Measurements from ENCODE around the gene CBX4. TPM values are rescaled to one million over a fixed set of nuclear protein-coding genes. Genes with fewer than 3 reads are reported as not detected.

The CBX4 gene
- total and polyA plus RNA-seq, 2 of the 13 experiments (the other 11 are each of a cell fraction or from before 2014, with no cell fraction given): 25.8 to 50.8 TPM

GRCh38 chr17:79810130-79811010 is 28.9 kb downstream of the CBX4 start (continued):
- TF ChIP-seq, protein P1, sequence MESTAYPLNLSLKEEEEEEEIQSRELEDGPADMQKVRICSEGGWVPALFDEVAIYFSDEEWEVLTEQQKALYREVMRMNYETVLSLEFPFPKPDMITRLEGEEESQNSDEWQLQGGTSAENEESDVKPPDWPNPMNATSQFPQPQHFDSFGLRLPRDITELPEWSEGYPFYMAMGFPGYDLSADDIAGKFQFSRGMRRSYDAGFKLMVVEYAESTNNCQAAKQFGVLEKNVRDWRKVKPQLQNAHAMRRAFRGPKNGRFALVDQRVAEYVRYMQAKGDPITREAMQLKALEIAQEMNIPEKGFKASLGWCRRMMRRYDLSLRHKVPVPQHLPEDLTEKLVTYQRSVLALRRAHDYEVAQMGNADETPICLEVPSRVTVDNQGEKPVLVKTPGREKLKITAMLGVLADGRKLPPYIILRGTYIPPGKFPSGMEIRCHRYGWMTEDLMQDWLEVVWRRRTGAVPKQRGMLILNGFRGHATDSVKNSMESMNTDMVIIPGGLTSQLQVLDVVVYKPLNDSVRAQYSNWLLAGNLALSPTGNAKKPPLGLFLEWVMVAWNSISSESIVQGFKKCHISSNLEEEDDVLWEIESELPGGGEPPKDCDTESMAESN (CRISPR knock-in tag; conservative IDR thresholded peaks at IDR 0.05): no peak
- no peak for TF ChIP-seq ZC3H13 (CRISPR knock-in tag; IDR thresholded peaks at IDR 0.05)
- no peak for TF ChIP-seq ZNF619 (CRISPR knock-in tag; IDR thresholded peaks at IDR 0.05)
- TF ChIP-seq NFYB (CRISPR knock-in tag; IDR thresholded peaks at IDR 0.05): peak; percentile 75
- TF ChIP-seq, protein P2, sequence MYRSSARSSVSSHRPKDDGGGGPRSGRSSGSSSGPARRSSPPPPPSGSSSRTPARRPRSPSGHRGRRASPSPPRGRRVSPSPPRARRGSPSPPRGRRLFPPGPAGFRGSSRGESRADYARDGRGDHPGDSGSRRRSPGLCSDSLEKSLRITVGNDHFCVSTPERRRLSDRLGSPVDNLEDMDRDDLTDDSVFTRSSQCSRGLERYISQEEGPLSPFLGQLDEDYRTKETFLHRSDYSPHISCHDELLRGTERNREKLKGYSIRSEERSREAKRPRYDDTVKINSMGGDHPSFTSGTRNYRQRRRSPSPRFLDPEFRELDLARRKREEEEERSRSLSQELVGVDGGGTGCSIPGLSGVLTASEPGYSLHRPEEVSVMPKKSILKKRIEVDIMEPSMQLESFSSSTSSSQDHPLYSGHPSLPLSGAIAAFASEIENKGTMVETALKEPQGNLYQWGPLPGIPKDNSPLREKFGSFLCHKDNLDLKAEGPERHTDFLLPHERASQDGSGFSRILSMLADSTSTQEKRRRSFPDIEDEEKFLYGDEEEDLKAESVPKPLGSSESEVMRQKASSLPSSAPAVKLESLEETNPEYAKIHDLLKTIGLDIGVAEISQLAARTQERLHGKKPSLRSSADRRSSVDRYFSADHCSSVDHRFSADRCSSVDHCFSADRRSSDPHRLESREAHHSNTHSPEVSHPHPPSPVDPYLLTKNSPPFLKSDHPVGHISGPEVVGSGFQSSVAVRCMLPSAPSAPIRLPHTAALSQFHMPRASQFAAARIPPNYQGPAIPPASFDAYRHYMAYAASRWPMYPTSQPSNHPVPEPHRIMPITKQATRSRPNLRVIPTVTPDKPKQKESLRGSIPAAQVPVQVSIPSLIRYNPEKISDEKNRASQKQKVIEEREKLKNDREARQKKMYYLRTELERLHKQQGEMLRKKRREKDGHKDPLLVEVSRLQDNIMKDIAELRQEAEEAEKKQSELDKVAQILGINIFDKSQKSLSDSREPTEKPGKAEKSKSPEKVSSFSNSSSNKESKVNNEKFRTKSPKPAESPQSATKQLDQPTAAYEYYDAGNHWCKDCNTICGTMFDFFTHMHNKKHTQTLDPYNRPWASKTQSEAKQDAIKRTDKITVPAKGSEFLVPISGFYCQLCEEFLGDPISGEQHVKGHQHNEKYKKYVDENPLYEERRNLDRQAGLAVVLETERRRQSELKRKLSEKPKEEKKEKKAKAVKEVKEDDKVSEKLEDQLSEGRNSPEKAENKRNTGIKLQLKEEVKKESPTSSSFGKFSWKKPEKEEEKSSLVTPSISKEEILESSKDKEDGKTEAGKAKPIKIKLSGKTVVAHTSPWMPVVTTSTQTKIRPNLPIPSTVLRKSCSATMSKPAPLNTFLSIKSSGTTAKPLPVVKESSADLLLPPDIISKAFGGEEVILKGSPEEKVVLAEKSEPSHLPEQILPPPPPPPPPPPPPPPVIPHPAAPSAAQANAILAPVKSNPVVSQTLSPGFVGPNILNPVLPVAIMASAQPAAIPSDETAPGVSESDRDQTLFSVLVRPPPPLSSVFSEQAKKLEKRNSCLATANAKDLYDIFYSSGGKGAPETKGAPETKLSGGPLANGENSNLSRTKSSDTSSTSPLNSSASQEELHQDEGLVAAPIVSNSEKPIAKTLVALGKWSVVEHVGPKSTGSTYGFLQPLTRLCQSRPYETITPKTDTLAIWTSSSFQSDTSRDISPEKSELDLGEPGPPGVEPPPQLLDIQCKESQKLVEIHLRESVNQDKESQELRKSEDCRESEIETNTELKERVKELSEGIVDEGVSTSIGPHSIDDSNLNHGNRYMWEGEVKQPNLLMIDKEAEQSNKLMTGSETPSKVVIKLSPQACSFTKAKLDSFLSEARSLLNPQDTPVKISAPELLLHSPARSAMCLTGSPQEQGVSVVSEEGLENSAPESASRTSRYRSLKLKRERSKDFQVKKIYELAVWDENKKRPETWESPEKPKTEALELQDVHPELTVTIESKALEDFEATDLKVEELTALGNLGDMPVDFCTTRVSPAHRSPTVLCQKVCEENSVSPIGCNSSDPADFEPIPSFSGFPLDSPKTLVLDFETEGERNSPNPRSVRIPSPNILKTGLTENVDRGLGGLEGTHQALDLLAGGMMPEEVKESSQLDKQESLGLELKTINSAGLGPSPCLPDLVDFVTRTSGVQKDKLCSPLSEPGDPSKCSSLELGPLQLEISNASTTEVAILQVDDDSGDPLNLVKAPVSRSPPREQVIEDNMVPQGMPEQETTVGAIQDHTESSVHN (CRISPR knock-in tag; IDR thresholded peaks at IDR 0.05): no peak
- peak; percentile 39; the same call in 1 of the 3 replicates for TF ChIP-seq MXI1 (IDR thresholded peaks at IDR 0.05; ENCODE audit: borderline replicate concordance, low read depth, low read length)
- 0 out of 2 replicates have a peak, but pooled peaks have one; percentile 18 for TF ChIP-seq MEF2D (CRISPR knock-in tag; IDR thresholded peaks at IDR 0.05)
- TF ChIP-seq ZMYM4 (CRISPR knock-in tag; IDR thresholded peaks at IDR 0.05): no peak
- TF ChIP-seq, protein P3, sequence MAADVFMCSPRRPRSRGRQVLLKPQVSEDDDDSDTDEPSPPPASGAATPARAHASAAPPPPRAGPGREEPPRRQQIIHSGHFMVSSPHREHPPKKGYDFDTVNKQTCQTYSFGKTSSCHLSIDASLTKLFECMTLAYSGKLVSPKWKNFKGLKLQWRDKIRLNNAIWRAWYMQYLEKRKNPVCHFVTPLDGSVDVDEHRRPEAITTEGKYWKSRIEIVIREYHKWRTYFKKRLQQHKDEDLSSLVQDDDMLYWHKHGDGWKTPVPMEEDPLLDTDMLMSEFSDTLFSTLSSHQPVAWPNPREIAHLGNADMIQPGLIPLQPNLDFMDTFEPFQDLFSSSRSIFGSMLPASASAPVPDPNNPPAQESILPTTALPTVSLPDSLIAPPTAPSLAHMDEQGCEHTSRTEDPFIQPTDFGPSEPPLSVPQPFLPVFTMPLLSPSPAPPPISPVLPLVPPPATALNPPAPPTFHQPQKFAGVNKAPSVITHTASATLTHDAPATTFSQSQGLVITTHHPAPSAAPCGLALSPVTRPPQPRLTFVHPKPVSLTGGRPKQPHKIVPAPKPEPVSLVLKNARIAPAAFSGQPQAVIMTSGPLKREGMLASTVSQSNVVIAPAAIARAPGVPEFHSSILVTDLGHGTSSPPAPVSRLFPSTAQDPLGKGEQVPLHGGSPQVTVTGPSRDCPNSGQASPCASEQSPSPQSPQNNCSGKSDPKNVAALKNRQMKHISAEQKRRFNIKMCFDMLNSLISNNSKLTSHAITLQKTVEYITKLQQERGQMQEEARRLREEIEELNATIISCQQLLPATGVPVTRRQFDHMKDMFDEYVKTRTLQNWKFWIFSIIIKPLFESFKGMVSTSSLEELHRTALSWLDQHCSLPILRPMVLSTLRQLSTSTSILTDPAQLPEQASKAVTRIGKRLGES (CRISPR knock-in tag; IDR thresholded peaks at IDR 0.05; ENCODE audit: borderline replicate concordance): no peak
- TF ChIP-seq RFXANK (CRISPR knock-in tag; IDR thresholded peaks at IDR 0.05): no peak
